DMS79 treated with DMSO at 0.1 percent for 48 hours (cell line): ENCODE results near the gene SLC22A5.
"Not testable (repeated sequence)": the region's sequence is repeated elsewhere in the genome, so short reads cannot be mapped to it uniquely, and the experiment has no call there.

Experiments
- DNase-seq: peaks from one replicate; lab custom pipeline; 2025; lab: John Stamatoyannopoulos, UW

Gene SLC22A5

DNA sequence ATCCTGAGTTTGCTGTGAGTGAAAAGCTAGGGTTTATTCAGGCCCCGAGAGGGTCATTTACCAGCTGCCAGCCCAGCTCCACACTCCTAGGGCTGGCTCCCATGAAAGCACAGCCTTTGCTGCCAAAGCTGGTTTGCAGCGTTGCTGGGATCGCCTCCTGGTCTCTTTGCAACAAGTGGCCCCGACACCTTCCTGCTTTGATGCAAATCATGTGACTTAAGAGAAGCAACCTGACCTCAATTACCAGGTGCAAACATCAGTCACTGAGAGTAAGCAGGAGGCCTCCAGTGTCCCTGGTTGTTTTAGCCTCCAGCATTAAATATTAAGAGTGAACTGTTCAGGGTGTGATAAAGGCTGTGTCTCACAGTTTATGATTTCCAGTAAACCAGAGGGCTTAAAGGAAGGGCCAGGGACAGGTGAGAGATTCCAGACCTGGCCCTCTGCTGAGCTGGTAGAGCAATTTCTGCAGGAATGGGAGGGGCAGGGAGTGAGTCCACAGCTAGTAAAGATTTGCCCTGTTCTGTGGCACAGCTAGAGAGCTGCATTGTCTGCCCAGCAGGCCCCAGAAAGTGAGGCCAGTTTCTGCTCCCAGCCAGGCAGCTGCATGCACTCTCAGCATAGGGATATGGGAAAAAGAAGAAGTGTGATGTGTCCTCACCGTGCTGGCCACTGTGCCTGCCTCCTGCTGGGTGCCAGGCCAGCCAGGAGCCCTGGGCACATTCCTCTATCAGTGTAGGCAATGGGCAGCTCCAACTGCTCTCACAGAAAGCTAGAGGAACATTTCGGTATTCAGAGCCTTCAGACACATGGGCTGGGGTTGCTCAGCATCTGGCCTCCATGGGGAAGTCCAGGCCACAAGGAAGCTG, 58.0 kb downstream of the SLC22A5 start:
- DNase-seq: peak; percentile 14

DNA sequence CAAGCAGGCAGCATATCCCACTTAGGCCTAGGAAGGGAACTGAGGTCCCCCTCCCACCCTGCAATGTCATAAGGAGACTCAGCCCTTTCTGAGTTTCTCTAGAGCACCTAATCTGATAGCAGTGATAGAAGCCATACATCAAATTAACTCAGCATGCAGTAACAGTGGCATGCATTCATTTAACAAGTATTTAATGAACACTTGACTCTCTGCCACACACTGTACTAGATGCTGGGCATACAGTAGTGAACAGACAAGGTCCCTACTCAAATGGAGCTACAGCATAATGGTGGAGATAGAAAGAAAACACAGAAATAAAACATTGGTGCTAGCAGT, 58.6 kb downstream of the SLC22A5 start:
- peak; percentile 75 for DNase-seq

- no peak for DNase-seq
These were observed 59.3 kb downstream of the SLC22A5 start for GRCh38 chr5:132428484-132429462.

GRCh38 chr5:132429463-132430440, 60.2 kb downstream of the SLC22A5 start:
- no peak for DNase-seq

GRCh38 chr5:132430746-132431145, 61.2 kb downstream of the SLC22A5 start:
- no peak for DNase-seq

DNA sequence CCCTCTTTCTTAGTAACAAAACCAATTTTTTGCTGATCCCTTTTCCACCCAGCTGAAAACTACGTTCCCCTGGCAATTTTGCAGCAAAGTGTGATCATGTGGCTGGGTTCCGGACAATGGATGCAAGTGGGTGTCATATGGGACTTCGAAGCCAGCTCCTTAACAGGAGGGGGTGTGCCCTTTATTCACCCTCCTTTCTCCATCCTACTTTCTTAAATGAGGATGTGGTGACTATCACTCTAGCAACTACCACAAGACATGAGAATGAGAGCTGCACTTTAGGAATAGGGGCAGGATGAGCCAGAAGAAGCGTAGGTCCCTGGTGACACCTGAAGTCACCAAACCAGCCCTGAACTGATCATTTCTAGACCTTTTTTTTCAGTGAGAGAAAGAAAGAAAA, 62.1 kb downstream of the SLC22A5 start:
- DNase-seq: no peak

GRCh38 chr5:132433141-132433540, 63.6 kb downstream of the SLC22A5 start:
- no peak for DNase-seq

GRCh38 chr5:132434416-132435286, 65.1 kb downstream of the SLC22A5 start:
- no peak for DNase-seq

DNA sequence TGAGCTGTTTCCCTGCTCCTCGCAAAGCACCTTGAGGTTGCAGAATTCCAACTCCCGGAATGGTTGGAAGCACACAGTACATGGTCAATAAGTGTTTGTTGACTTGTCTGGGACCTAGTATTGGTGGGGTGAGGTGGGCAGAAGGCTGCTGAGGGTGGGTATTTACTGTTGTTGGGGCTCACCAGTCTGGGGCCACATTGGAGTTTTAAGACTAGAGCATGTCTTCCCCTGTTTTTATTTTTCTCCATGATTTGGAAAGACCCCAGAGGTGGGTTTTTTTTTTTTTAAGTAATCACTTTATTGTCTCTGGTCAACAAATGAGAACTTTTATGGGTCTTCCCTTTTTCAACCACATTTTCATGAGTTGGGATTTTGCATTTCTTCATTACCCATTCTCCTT, 65.9 kb downstream of the SLC22A5 start:
- no peak for DNase-seq

DNA sequence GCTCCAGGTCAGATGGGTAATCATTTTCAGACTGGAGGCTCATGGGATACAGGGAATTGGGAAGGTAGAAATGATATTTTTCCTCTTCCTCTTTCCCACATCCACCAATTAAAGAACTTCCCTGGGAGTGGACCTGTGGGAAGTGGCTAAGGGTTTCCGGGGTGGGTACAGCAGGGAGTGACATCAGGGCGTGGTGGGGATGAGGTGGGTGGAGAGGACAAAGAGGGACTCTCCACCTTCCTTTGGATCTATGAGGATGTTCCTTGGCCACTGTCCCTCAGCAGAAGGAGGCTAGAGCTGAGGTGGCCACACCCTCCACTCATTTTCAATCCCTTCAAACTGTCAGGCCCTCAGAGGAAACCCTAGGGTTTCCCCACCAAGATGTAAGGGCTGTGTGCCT, 66.4 kb downstream of the SLC22A5 start:
- no peak for DNase-seq

- DNase-seq: no peak
These were observed 67.4 kb downstream of the SLC22A5 start for GRCh38 chr5:132436936-132437335.

GRCh38 chr5:132437604-132438266, 68.2 kb downstream of the SLC22A5 start:
- no peak for DNase-seq

DNA sequence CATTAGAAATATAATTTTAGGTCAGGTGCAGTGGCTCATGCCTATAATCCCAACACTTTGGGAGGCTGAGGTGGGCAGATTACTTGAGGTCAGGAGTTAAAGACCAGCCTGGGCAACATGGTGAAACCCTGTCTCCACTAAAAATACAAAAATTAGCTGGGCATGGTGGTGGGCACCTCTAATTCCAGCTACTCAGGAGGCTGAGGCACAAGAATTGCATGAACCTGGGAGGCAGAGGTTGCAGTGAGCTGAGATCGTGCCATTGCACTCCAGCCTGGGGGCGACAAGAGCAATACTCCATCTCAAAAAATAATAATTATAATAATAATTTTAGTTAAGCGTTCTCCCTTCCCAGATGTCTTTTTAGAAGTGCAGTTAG, 68.7 kb downstream of the SLC22A5 start:
- DNase-seq: not testable (repeated sequence)

DNA sequence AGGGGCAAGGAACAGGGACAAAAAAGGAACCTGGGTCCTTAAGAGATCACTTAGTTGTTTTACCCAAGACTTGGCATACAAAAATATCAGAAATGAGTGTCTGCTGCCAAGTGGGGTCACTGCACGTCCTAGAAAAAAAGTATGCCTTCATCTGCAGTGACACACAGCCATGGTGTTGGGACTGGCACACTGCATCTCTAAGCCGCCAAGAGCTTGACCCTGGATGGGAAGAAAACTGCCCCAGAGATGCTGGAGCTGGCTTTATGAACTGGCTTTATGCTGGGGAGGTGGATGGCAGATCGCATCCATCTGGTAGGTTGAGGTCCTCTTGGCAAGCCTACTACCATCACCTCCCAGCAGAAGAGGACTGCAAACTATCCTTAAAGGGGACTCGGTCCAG, 69.4 kb downstream of the SLC22A5 start:
- no peak for DNase-seq

DNA sequence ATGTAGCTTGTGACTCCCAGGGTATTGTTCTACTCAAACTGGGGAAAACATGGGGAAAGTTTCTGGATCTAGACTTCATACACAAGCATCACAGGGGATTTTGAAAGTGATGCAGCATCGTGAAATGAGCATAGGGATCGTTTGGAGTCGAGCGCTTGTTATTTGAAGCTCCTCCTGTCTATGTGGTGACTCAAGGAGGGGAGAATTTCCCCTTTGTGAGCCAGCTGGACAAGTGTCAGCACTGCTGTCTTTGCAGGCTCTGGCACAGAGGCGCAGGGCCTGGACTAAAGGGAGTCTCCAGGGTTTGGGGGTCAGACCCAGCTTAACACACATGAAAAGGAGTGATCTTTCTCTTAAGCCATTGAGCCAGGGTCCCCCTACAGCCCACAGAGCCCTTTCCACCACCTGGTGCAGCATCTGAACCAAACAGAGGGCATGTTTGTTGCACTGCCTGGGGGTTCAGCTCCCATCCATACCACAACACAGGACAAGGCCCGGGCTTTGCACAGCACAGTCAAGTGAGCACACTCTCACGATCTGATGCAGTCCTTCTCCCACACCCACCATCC, 70.1 kb downstream of the SLC22A5 start:
- no peak for DNase-seq

- DNase-seq: no peak
These were observed 74.6 kb downstream of the SLC22A5 start for GRCh38 chr5:132444061-132444460.
